Activated T-cell treated with anti-CD3 and anti-CD28 coated beads, Interleukin-2, amount 50 U/mL, for 72 hours (primary cell): Measurements from ENCODE around the gene TMEM156. TPM values are rescaled to one million over a fixed set of nuclear protein-coding genes. Genes with fewer than 3 reads are reported as not detected.
"Not testable (repeated sequence)": the region's sequence is repeated elsewhere in the genome, so short reads cannot be mapped to it uniquely, and the experiment has no call there.

ENCODE experiments used
- ATAC-seq, 2 donors: fragments of 150-1000 bp; cut with Tn5 transposase; replicated peaks in 1 of 2; 2 replicates each; pipeline ENCODE4 v1.10.0; 2021; ENCODE audit warnings: moderate library complexity in 2 of 2, mild to moderate bottlenecking in 1 of 2
- DNase-seq, 2 donors: peaks; one replicate each; pipeline ENCODE4 v3.0.0; 2021 to 2022; ENCODE audit warnings: mixed read lengths in 1 of 2
- H3K27ac Mint-ChIP-seq: one replicate; pipeline ENCODE4 v1.8.0; 2022; ENCODE audit warnings: mild to moderate bottlenecking, moderate library complexity, mixed read lengths
- H3K27me3 Mint-ChIP-seq: one replicate; pipeline ENCODE4 v1.8.0; 2022; ENCODE audit warnings: low read depth, mixed read lengths
- H3K36me3 Mint-ChIP-seq, 2 donors: one replicate each; pipeline ENCODE4 v1.8.0; 2022; ENCODE audit warnings: mixed read lengths in 2 of 2, mild to moderate bottlenecking in 1 of 2; ENCODE audit not compliant: insufficient read depth in 2 of 2
- H3K4me1 Mint-ChIP-seq: one replicate; pipeline ENCODE4 v1.8.0; 2022; ENCODE audit warnings: low read depth, mixed read lengths
- H3K4me3 Mint-ChIP-seq, 2 donors: one replicate each; pipeline ENCODE4 v1.8.0; 2022; ENCODE audit warnings: mild to moderate bottlenecking in 2 of 2, mixed read lengths in 2 of 2, moderate library complexity in 2 of 2
- H3K9me3 Mint-ChIP-seq, 2 donors: one replicate each; pipeline ENCODE4 v1.8.0; 2022; ENCODE audit warnings: mixed read lengths in 2 of 2
- total RNA-seq, 2 donors: library from RNA; stranded (reverse); gene quantifications; one replicate each; pipeline ENCODE4 v1.2.3, GENCODE V29; 2022

The TMEM156 gene
- total RNA-seq, 2 donors from 2014 or later = 37.2 to 56.8 TPM

DNA sequence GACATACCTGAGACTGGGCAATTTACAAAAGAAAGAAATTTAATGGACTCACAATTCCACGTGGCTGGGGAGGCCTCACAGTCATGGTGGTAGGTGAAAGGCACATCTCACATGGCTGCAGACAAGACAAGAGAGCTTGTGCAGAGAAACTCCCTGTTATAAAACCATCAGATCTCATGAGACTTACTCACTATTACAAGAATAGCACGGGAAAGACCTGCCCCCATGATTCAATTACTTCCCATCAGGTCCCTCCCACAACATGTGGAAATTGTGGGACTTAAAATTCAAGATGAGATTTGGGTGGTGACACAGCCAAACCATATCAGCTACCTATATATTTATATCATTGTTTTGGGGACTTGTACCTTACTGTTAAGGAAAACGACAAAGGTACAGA is 90.3 kb downstream of the TMEM156 start:
- H3K27me3 Mint-ChIP-seq, H3K9me3 Mint-ChIP-seq, ATAC-seq, H3K36me3 Mint-ChIP-seq, DNase-seq: not testable (repeated sequence)
- Mint-ChIP-seq H3K4me3 (peak overlapping the region; percentile 65 to 77), H3K4me1 (peaks cover 61% of the 10 kb centered on the region), H3K27ac (peak overlapping the region; percentile 82)

GRCh38 chr4:38940476-38940875 is 91.7 kb downstream of the TMEM156 start:
- peak overlapping the region; percentile 65 to 77 for H3K4me3 Mint-ChIP-seq
- H3K27ac Mint-ChIP-seq = peak overlapping the region; percentile 82
- no peaks in the 10 kb centered on the region for H3K9me3 Mint-ChIP-seq
- DNase-seq (no peak), ATAC-seq (peak in 1 of 2 donors; percentile 6)
- H3K4me1 Mint-ChIP-seq = peaks cover 57% of the 10 kb centered on the region
- H3K36me3 Mint-ChIP-seq = peaks cover 0 to 2% of the 10 kb centered on the region in 2 donors
- no peaks in the 10 kb centered on the region for H3K27me3 Mint-ChIP-seq

GRCh38 chr4:38939165-38939564 is 93.0 kb downstream of the TMEM156 start:
- H3K27me3 Mint-ChIP-seq = no peaks in the 10 kb centered on the region
- peaks cover 0 to 2% of the 10 kb centered on the region in 2 donors for H3K36me3 Mint-ChIP-seq
- peak; percentile 91 to 97 for ATAC-seq
- peaks cover 57% of the 10 kb centered on the region for H3K4me1 Mint-ChIP-seq
- DNase-seq = no peak
- H3K9me3 Mint-ChIP-seq = no peaks in the 10 kb centered on the region
- H3K4me3 Mint-ChIP-seq = peak overlapping the region; percentile 60 to 77
- H3K27ac Mint-ChIP-seq = peak overlapping the region; percentile 82

- H3K4me3 Mint-ChIP-seq = no peak overlapping the region
Measured at GRCh38 chr4:38935391-38936073, 96.7 kb downstream of the TMEM156 start.

DNA sequence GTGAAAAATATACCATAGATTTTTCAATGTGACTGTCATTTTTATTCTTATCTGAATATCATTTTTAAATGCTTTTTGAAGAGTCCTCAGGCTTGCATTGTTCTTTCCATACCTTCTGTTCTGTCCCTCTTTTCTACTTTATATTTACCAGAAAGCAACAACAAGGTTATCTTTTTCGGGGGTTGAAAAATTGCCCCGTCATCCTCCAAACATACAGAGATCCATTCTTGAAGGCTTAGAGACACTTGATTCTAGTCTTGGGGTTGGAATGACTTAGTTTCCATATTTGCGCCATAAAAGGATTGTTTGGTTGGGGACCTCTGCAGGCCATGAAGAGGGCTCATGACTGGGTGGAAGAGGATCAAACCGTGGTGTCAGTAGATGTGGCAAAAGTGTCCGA is 101.1 kb downstream of the TMEM156 start:
- H3K4me3 Mint-ChIP-seq = no peak overlapping the region
- H3K27ac Mint-ChIP-seq = no peak overlapping the region
- DNase-seq (no peak), ATAC-seq (no peak)
- H3K36me3 Mint-ChIP-seq = no peaks in the 10 kb centered on the region
- H3K27me3 Mint-ChIP-seq = peaks cover 6% of the 10 kb centered on the region
- H3K9me3 Mint-ChIP-seq = no peaks in the 10 kb centered on the region
- H3K4me1 Mint-ChIP-seq = peaks cover 14% of the 10 kb centered on the region

More at GRCh38 chr4:38935391-38936073, 96.7 kb downstream of the TMEM156 start:
- H3K36me3 Mint-ChIP-seq = peaks cover 0 to 2% of the 10 kb centered on the region in 2 donors
- no peak overlapping the region for H3K27ac Mint-ChIP-seq
- no peak for DNase-seq
- no peak for ATAC-seq
- H3K27me3 Mint-ChIP-seq = no peaks in the 10 kb centered on the region
- H3K9me3 Mint-ChIP-seq = no peaks in the 10 kb centered on the region
- peaks cover 37% of the 10 kb centered on the region for H3K4me1 Mint-ChIP-seq

DNA sequence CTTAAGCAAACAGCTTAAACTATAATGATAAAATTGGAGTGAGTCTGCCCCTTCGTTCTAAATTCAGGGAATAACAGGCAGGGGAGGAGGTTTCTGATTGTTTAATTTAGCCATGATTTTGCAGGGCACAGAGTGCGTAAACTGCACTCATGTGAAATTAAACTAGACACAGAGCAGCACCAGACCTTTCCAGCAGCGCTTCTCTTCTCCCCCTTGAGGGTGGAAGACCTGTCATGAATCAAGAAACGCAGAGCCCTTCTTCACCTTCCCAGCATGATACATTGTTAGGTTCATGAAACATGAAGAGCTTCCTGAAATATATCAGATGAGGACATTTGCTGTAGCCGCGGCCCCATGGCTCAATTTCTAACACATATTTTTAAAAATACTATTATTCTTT is 101.5 kb downstream of the TMEM156 start:
- DNase-seq (no peak), ATAC-seq (no peak)
- Mint-ChIP-seq H3K4me1 (peaks cover 14% of the 10 kb centered on the region), H3K9me3 (no peaks in the 10 kb centered on the region), H3K36me3 (no peaks in the 10 kb centered on the region), H3K27ac (peak overlapping the region; percentile 58), H3K4me3 (peak overlapping the region in 1 of 2 donors; percentile 38), H3K27me3 (peaks cover 6% of the 10 kb centered on the region)

DNA sequence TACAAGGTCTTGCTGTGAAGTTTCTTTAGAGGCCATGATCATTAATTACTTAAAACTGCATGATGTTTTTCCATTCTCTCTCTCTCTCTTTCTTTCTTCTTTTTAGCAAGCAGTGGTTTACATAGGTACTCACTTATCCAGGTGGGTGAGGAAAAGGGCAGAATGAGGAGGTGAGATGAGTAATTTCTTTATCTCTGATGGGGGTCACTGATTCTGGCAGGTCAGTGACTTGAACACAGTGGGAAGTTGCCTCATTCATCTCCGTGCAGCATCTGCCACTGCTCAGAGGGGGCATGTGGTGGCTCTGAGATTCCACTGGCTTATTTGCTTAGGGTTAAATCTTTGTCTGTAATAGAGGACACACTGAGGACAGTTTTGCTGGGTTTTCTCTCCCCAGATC is 102.0 kb downstream of the TMEM156 start:
- DNase-seq (no peak), ATAC-seq (peak; percentile 76 to 89)
- Mint-ChIP-seq H3K9me3 (no peaks in the 10 kb centered on the region), H3K36me3 (no peaks in the 10 kb centered on the region), H3K4me3 (peak overlapping the region in 1 of 2 donors; percentile 38), H3K27me3 (peaks cover 6% of the 10 kb centered on the region), H3K27ac (peak overlapping the region; percentile 58), H3K4me1 (peaks cover 14% of the 10 kb centered on the region)

- H3K4me3 Mint-ChIP-seq = no peak overlapping the region
- H3K36me3 Mint-ChIP-seq = no peaks in the 10 kb centered on the region
- peaks cover 6% of the 10 kb centered on the region for H3K27me3 Mint-ChIP-seq
- H3K9me3 Mint-ChIP-seq = no peaks in the 10 kb centered on the region
- H3K4me1 Mint-ChIP-seq = peaks cover 14% of the 10 kb centered on the region
- DNase-seq (no peak), ATAC-seq (no peak)
- peak overlapping the region; percentile 41 for H3K27ac Mint-ChIP-seq
Measured at GRCh38 chr4:38928974-38929373, 103.2 kb downstream of the TMEM156 start.

DNA sequence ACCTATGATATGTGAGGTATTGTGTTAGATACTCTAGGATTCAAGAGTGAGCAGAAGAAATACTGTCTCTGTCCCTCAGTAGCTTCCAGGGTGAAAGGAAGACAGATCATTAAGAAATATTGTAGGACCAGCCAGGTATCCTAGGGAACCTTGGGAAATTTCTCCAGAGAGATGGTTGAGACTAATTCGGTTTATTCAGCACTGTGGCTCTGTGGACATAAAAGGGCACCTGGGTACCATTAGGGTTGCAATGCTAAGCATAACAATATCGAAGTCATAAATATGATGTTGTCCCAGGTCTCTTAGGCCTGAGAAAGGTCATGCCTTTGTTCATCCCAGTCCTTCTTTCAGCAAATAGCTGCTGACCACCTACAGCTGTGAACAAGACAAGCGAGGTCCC is 103.6 kb downstream of the TMEM156 start:
- H3K36me3 Mint-ChIP-seq = no peaks in the 10 kb centered on the region
- no peak overlapping the region for H3K27ac Mint-ChIP-seq
- H3K9me3 Mint-ChIP-seq = no peaks in the 10 kb centered on the region

DNA sequence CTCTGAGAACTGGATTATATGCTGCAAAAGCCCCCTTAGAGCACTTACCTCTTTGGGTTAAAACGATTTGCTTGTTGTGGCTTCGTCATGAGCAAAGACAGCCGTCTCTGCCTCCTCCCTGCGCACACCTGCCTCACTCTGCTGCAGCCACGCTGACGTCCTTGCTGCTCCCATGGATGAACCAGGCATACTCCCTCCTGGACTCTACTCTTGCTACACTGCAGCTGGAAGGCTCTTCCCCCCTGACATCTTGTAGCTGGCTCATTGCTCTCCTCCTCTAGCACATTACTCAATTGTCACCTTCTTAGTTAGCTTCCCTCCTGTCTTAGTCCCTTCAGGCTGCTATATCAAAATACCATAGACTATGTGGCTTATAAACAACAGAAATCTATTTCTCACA is 105.3 kb downstream of the TMEM156 start:
- Mint-ChIP-seq H3K36me3 (no peaks in the 10 kb centered on the region), H3K27me3 (peaks cover 6% of the 10 kb centered on the region), H3K9me3 (no peaks in the 10 kb centered on the region), H3K4me1 (peaks cover 20% of the 10 kb centered on the region), H3K27ac (no peak overlapping the region), H3K4me3 (no peak overlapping the region)
- ATAC-seq = no peak
- no peak for DNase-seq

More for the DNA sequence above, 103.6 kb downstream of the TMEM156 start:
- no peak for ATAC-seq
- no peak for DNase-seq
- Mint-ChIP-seq H3K27me3 (peaks cover 6% of the 10 kb centered on the region), H3K4me1 (peaks cover 17% of the 10 kb centered on the region), H3K4me3 (no peak overlapping the region)

- Mint-ChIP-seq H3K36me3 (no peaks in the 10 kb centered on the region), H3K27me3 (peaks cover 6% of the 10 kb centered on the region), H3K27ac (no peak overlapping the region), H3K4me3 (no peak overlapping the region), H3K9me3 (no peaks in the 10 kb centered on the region), H3K4me1 (peaks cover 20% of the 10 kb centered on the region)
- ATAC-seq = no peak
- no peak for DNase-seq
Measured at GRCh38 chr4:38925492-38926413, 106.5 kb downstream of the TMEM156 start.

DNA sequence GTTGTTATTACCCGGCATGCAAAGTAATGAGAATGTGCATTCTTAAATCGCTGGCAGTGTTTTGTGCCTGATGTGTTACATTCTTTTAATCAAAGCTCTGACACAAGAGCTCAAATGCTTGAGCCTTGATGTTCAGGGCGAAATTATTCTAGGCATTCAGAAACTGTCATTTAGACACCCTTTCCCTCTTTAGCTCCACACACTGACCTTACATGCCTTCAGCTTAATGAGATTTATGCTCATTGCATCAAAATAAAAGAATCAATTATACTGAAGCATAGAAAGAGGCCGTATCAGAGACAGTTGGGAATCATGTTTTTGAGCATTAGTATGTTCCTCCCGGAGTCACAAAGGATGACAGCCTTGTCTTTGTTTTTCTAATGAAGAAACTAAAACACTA is 107.9 kb downstream of the TMEM156 start:
- no peak for DNase-seq
- H3K4me3 Mint-ChIP-seq = no peak overlapping the region
- H3K27ac Mint-ChIP-seq = no peak overlapping the region

DNA sequence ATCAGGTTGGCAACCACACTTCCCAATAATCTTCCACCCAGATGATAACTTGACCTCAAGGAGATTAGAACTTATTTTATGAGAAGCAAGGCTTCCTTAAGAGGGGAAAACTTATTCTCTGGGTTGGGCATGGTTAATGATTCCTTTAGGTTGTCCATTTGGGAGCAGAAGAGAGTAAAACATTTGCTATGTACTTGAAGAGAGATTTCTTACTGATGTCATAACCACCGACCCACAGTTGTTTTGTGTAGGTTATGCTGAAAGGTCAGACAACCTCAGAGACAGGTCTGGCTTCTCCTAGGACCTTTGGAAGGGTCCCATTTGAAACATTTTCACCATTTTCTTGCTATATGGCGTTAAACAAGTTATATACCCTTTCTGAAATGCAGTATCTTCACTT is 108.5 kb downstream of the TMEM156 start:
- no peak overlapping the region for H3K27ac Mint-ChIP-seq
- no peak overlapping the region for H3K4me3 Mint-ChIP-seq
- peaks cover 6% of the 10 kb centered on the region for H3K27me3 Mint-ChIP-seq
- H3K9me3 Mint-ChIP-seq = no peaks in the 10 kb centered on the region
- no peaks in the 10 kb centered on the region for H3K36me3 Mint-ChIP-seq
- DNase-seq (no peak), ATAC-seq (no peak)
- peaks cover 10% of the 10 kb centered on the region for H3K4me1 Mint-ChIP-seq

More for the DNA sequence above, 107.9 kb downstream of the TMEM156 start:
- H3K36me3 Mint-ChIP-seq = no peaks in the 10 kb centered on the region
- peaks cover 10% of the 10 kb centered on the region for H3K4me1 Mint-ChIP-seq
- no peak for ATAC-seq
- no peaks in the 10 kb centered on the region for H3K9me3 Mint-ChIP-seq
- peaks cover 6% of the 10 kb centered on the region for H3K27me3 Mint-ChIP-seq
